SH-SY5Y (cell line): ENCODE measurements around the gene DDX51.

Source experiments
- GATA2 ChIP-seq: IDR thresholded peaks from 2 replicates; pipeline ENCODE4 v1.6.1; 2011; ENCODE audit warnings: mild to moderate bottlenecking, low read depth, low read length
- GATA3 ChIP-seq: IDR thresholded peaks from 2 replicates; pipeline ENCODE4 v1.6.1; 2011; ENCODE audit warnings: low read depth, mild to moderate bottlenecking, low read length, moderate library complexity

Gene DDX51

GRCh38 chr12:132173135-132174014 lies 29.3 kb upstream of the DDX51 start:
- TF ChIP-seq GATA3 = no peak
- no peak for TF ChIP-seq GATA2

GRCh38 chr12:132172619-132173018 lies 28.5 kb upstream of the DDX51 start:
- TF ChIP-seq GATA3 (no peak), GATA2 (no peak)

- no peak for TF ChIP-seq GATA2
- TF ChIP-seq GATA3 = no peak
Measured at GRCh38 chr12:132171968-132172521, 27.9 kb upstream of the DDX51 start.

- TF ChIP-seq GATA3 (no peak), GATA2 (no peak)
Measured at GRCh38 chr12:132171293-132171967, 27.3 kb upstream of the DDX51 start.

- no peak for TF ChIP-seq GATA3
- TF ChIP-seq GATA2 = no peak
Measured at GRCh38 chr12:132170637-132171292, 26.6 kb upstream of the DDX51 start.

GRCh38 chr12:132170094-132170636 lies 26.0 kb upstream of the DDX51 start:
- TF ChIP-seq GATA3 (no peak), GATA2 (no peak)

GRCh38 chr12:132169376-132169775 lies 25.3 kb upstream of the DDX51 start:
- no peak for TF ChIP-seq GATA3
- no peak for TF ChIP-seq GATA2

- no peak for TF ChIP-seq GATA3
Measured at GRCh38 chr12:132168311-132169031, 24.4 kb upstream of the DDX51 start.

- TF ChIP-seq GATA2 = no peak
- no peak for TF ChIP-seq GATA3
Measured at GRCh38 chr12:132167611-132168310, 23.6 kb upstream of the DDX51 start.

- TF ChIP-seq GATA2 = no peak
- no peak for TF ChIP-seq GATA3
Measured at GRCh38 chr12:132166801-132167591, 22.9 kb upstream of the DDX51 start.

- TF ChIP-seq GATA3 = no peak
- TF ChIP-seq GATA2 = no peak
Measured at GRCh38 chr12:132166093-132166492, 22.0 kb upstream of the DDX51 start.

- TF ChIP-seq GATA3 = no peak
- TF ChIP-seq GATA2 = no peak
Measured at GRCh38 chr12:132165584-132165983, 21.5 kb upstream of the DDX51 start.
